K562 (cell line): ENCODE measurements around the gene CUTA. TPM values are rescaled to one million over a fixed set of nuclear protein-coding genes. Genes with fewer than 3 reads are reported as not detected.

Source experiments
- BCOR ChIP-seq: fragments of 450-650 bp; IDR thresholded peaks from 2 replicates; pipeline ENCODE4 v1.6.1; 2016
- C11orf30 ChIP-seq: fragments of 450-650 bp; IDR thresholded peaks from 2 replicates; pipeline ENCODE4 v1.6.1; 2016; ENCODE audit warnings: low read depth, mild to moderate bottlenecking
- CHD2 ChIP-seq: IDR thresholded peaks from 2 replicates; pipeline ENCODE4 v1.6.1; 2011; ENCODE audit warnings: low read depth, low read length
- FOXM1 ChIP-seq, 2 experiments: fragments of 450-650 bp in 1 of 2; sonication (generic) in 1 of 2; formaldehyde crosslinking in 1 of 2; IDR thresholded peaks; 2 replicates each; pipeline versions ENCODE4 v1.6.1 to v1.9.0; 2017 to 2022; ENCODE audit warnings: low read depth in 2 of 2, mild to moderate bottlenecking in 2 of 2, missing genetic modification reagents in 1 of 2, moderate library complexity in 1 of 2
- HOMEZ ChIP-seq: fragments of 250-450 bp; sonication (Bioruptor Pico); IDR thresholded peaks from 2 replicates; pipeline ENCODE4 v1.4.0; 2020; ENCODE audit warnings: mild to moderate bottlenecking, moderate library complexity
- KDM1A ChIP-seq, 2 experiments: fragments of 450-650 bp; IDR thresholded peaks; 2 replicates each; pipeline ENCODE4 v1.6.1; 2016; ENCODE audit warnings: mild to moderate bottlenecking in 2 of 2
- KLF10 ChIP-seq: fragments of 250-450 bp; sonication (Bioruptor Pico); IDR thresholded peaks from 2 replicates; pipeline ENCODE4 v1.6.1; 2021; ENCODE audit warnings: matching md5 sums
- KLF13 ChIP-seq: fragments of 450-650 bp; IDR thresholded peaks from 2 replicates; pipeline ENCODE4 v1.6.1; 2016; ENCODE audit warnings: missing genetic modification characterization, low read depth, mild to moderate bottlenecking, missing compliant biosample characterization, moderate library complexity, borderline replicate concordance
- MAFF ChIP-seq: IDR thresholded peaks from 2 replicates; pipeline ENCODE4 v1.6.1; 2012; ENCODE audit warnings: low read length, improper control_type of control experiment
- MAFG ChIP-seq: fragments of 450-650 bp; conservative IDR thresholded peaks from 2 replicates; pipeline ENCODE4 v1.6.1; 2016; ENCODE audit warnings: missing genetic modification characterization, missing compliant biosample characterization
- MAFK ChIP-seq: IDR thresholded peaks from 2 replicates; pipeline ENCODE4 v1.6.1; 2011; ENCODE audit warnings: low read length, improper control_type of control experiment
- NFIC ChIP-seq: fragments of 450-650 bp; IDR thresholded peaks from 2 replicates; pipeline ENCODE4 v1.6.1; 2017; ENCODE audit warnings: mild to moderate bottlenecking, inconsistent platforms
- POLR2AphosphoS5 ChIP-seq: IDR thresholded peaks from 2 replicates; pipeline ENCODE4 v1.6.1; 2011; ENCODE audit warnings: mild to moderate bottlenecking, low read depth, low read length, moderate library complexity; ENCODE audit not compliant: control insufficient read depth, insufficient read depth
- POLR2B ChIP-seq: fragments of 450-650 bp; IDR thresholded peaks from 2 replicates; pipeline ENCODE4 v1.6.1; 2018; ENCODE audit warnings: low read depth; ENCODE audit not compliant: partially characterized antibody
- PRPF4 ChIP-seq: fragments of 200-400 bp; formaldehyde crosslinking; IDR thresholded peaks from one replicate; pipeline ENCODE4 v1.6.1; 2017; ENCODE audit warnings: low read length, low read depth, mild to moderate bottlenecking; ENCODE audit not compliant: insufficient read depth, poor library complexity, severe bottlenecking
- RAD21 ChIP-seq, 2 experiments: fragments of 250-450 bp in 1 of 2; fragments of 450-650 bp in 1 of 2; sonication (Bioruptor Pico) in 1 of 2; formaldehyde crosslinking in 1 of 2; IDR thresholded peaks in 1 of 2; conservative IDR thresholded peaks in 1 of 2; 2 replicates each; pipeline versions ENCODE4 v1.4.0 to v1.8.0; 2020 to 2022; ENCODE audit warnings: mild to moderate bottlenecking in 2 of 2, moderate library complexity in 1 of 2
- RCOR1 ChIP-seq, 2 experiments: IDR thresholded peaks; 2 replicates each; pipeline ENCODE4 v1.6.1; 2012; ENCODE audit warnings: low read depth in 2 of 2, low read length in 2 of 2, borderline replicate concordance in 1 of 2, improper control_type of control experiment in 1 of 2
- SUPT5H ChIP-seq: fragments of 450-650 bp; IDR thresholded peaks from 2 replicates; pipeline ENCODE4 v1.6.1; 2016
- THRB ChIP-seq: fragments of 450-650 bp; formaldehyde crosslinking; conservative IDR thresholded peaks from 2 replicates; pipeline ENCODE4 v1.4.0; 2022; ENCODE audit warnings: mild to moderate bottlenecking, missing genetic modification characterization
- ZBED1 ChIP-seq: IDR thresholded peaks from 2 replicates; pipeline ENCODE4 v1.6.1; 2014
- ZBTB9 ChIP-seq: fragments of 450-650 bp; formaldehyde crosslinking; IDR thresholded peaks from 2 replicates; pipeline ENCODE4 v1.4.0; 2020; ENCODE audit warnings: mild to moderate bottlenecking, moderate library complexity
- ZNF316 ChIP-seq: fragments of 450-650 bp; IDR thresholded peaks from 2 replicates; pipeline ENCODE4 v1.6.1; 2016
- ZNF41 ChIP-seq: fragments of 250-450 bp; sonication (Bioruptor Pico); conservative IDR thresholded peaks from 2 replicates; pipeline ENCODE4 v1.4.0; 2020; ENCODE audit warnings: mild to moderate bottlenecking
- ZNF583 ChIP-seq: fragments of 250-450 bp; sonication (Bioruptor Pico); IDR thresholded peaks from 2 replicates; pipeline ENCODE4 v1.4.0; 2020
- polyA plus RNA-seq, 8 experiments: library from polyadenylated mRNA; depleted of rRNA in 4 of 8; stranded (reverse) in 5 of 8; unstranded in 3 of 8; fragments of >200 nt; fragmentation: Nextera tagmentation in 2 of 8; fragmentation: Illumina TruSeq in 1 of 8; extraction: Ambion mirVana in 2 of 8; extraction: Trizol in 1 of 8; gene quantifications; 2 replicates each; pipeline versions ENCODE4 v1.2.1 to v1.2.3, GENCODE V29; 2011 to 2014; ENCODE audit warnings: inconsistent platforms in 1 of 8, missing spikeins in 1 of 8
- total RNA-seq, 7 experiments: library from RNA; depleted of rRNA in 6 of 7; stranded (reverse); fragments of >200 nt in 6 of 7; fragmentation: Illumina TruSeq in 2 of 7; extraction: Trizol in 2 of 7; gene quantifications; 2 replicates each; pipeline versions ENCODE4 v1.2.1 to v1.2.3, GENCODE V29; 2011 to 2021; ENCODE audit warnings: low replicate concordance in 1 of 7

The CUTA gene
- total and polyA plus RNA-seq, 9 of the 15 experiments (the other 6 are each of a cell fraction or from before 2014, with no cell fraction given), result 166 to 682 (median 310) TPM

DNA sequence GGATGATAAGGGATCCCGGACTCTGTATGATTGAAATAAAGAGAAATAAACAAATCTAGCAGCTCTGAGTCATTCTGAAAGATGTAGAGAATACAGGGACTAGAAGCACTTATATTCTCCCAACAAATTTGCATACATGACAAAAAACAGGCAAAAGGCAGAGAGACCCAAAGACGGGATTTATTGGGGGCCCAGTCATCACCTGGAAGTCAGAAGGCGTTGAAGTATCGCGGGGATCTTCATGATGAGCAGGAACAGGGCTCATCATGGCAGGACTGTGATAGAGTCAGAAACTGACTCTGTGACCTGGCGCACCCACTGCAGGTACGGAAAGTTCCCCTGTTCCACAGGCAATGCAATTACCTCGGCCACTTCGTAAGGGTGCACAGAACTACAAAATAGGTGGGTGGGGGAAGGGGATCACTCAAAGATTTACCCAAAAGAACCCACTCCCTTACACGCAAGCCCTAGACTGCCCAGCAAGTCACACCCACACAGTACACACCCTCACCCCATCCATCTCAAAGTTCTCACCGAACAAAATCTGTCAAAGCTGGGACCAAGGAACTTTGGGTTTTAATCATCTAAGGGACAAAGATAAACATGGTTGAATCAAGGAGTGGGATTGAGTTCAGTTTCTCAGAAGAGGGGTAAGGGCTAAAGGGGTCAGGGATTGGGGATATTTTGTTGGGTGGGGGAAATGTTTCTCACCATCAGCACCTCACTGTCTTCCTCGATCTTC lies 1.4 kb downstream of the CUTA start (continued):
- TF ChIP-seq NFIC, result 0 out of 2 replicates have a peak, but pooled peaks have one; percentile 4
- TF ChIP-seq FOXM1 (IDR thresholded peaks at IDR 0.05; ENCODE audit: low read depth), result no peak
- no peak for TF ChIP-seq FOXM1 (CRISPR knock-in tag; IDR thresholded peaks at IDR 0.05; ENCODE audit: low read depth)
- 0 out of 2 replicates have a peak, but pooled peaks have one; percentile 4 for TF ChIP-seq MAFK
- 0 out of 4 replicates have a peak, but pooled peaks of 1 of the 2 experiments have one; percentile 31 for TF ChIP-seq KDM1A (IDR thresholded peaks at IDR 0.05)
- no peak for TF ChIP-seq KLF10 (CRISPR knock-in tag)
- peak; percentile 29; the same call in 1 of the 2 replicates for TF ChIP-seq SUPT5H
- peak; percentile 56; the same call in 1 of the 2 replicates for TF ChIP-seq THRB
- TF ChIP-seq C11orf30, result peak; percentile 77
- no peak for TF ChIP-seq ZNF41 (CRISPR knock-in tag)
- no peak for TF ChIP-seq PRPF4
- TF ChIP-seq RAD21 (CRISPR knock-in tag; conservative IDR thresholded peaks at IDR 0.05 in 1 of 2, IDR thresholded peaks at IDR 0.05 in 1 of 2), result 0 out of 4 replicates have a peak, but pooled peaks of 1 of the 2 experiments have one; percentile 3
- TF ChIP-seq POLR2B, result peak; percentile 16
- TF ChIP-seq ZBED1, result 0 out of 2 replicates have a peak, but pooled peaks have one; percentile 27
- TF ChIP-seq MAFG, result peak; percentile 61
- TF ChIP-seq CHD2, result no peak
- no peak for TF ChIP-seq KLF13 (tag)
- no peak for TF ChIP-seq BCOR
- TF ChIP-seq MAFF, result peak; percentile 46; the same call in 1 of the 2 replicates
- no peak for TF ChIP-seq HOMEZ (CRISPR knock-in tag)
- TF ChIP-seq POLR2AphosphoS5, result peak; percentile 16; the same call in 1 of the 2 replicates
- TF ChIP-seq ZBTB9, result no peak
- no peak for TF ChIP-seq ZNF583
- 0 out of 4 replicates have a peak, but pooled peaks of 1 of the 2 experiments have one; percentile 11 for TF ChIP-seq RCOR1 (IDR thresholded peaks at IDR 0.05; ENCODE audit: borderline replicate concordance in 1 of 2, low read depth in 2 of 2, low read length in 2 of 2)
- TF ChIP-seq ZNF316, result peak; percentile 91
